OCI-LY1 (cell line): Measurements from ENCODE around the gene CTIF.

ENCODE experiments used
- H2AFZ ChIP-seq: fragments of 200-600 bp; sonication (generic), shearing (Covaris generic); 2 replicates; pipeline ENCODE4 v1.6.0; 2014; ENCODE audit warnings: antibody characterized with exemption, mild to moderate bottlenecking, low read length
- H3F3A ChIP-seq: fragments of 200-600 bp; sonication (generic), shearing (Covaris generic); 2 replicates; pipeline ENCODE4 v1.6.0; 2014; ENCODE audit warnings: mild to moderate bottlenecking, antibody characterized with exemption, low read length, moderate library complexity; ENCODE audit not compliant: insufficient read depth
- H3K27ac ChIP-seq: fragments of 200-600 bp; sonication (generic); 2 replicates; pipeline ENCODE4 v1.5.1; 2014; ENCODE audit warnings: low read length, mixed run types, mild to moderate bottlenecking, low read depth; ENCODE audit not compliant: poor library complexity, severe bottlenecking
- H3K27me3 ChIP-seq: fragments of 200-600 bp; sonication (generic); 2 replicates; pipeline ENCODE4 v1.6.0; 2014; ENCODE audit warnings: antibody characterized with exemption, mild to moderate bottlenecking, low read length, moderate library complexity; ENCODE audit not compliant: insufficient read depth
- H3K36me3 ChIP-seq: fragments of 200-600 bp; sonication (generic); 2 replicates; pipeline ENCODE4 v1.6.1; 2014; ENCODE audit warnings: mild to moderate bottlenecking, antibody characterized with exemption, low read length, moderate library complexity, mixed read lengths; ENCODE audit not compliant: insufficient read depth
- H3K4me1 ChIP-seq: fragments of 200-600 bp; sonication (generic); 2 replicates; pipeline ENCODE4 v1.5.1; 2014; ENCODE audit warnings: mild to moderate bottlenecking, low read length, moderate library complexity; ENCODE audit not compliant: insufficient read depth, severe bottlenecking
- H3K4me2 ChIP-seq: fragments of 200-600 bp; sonication (generic), shearing (Covaris generic); 2 replicates; pipeline ENCODE4 v1.6.1; 2014; ENCODE audit warnings: low read length
- H3K4me3 ChIP-seq: fragments of 200-600 bp; sonication (generic); 2 replicates; pipeline ENCODE4 v1.5.1; 2014; ENCODE audit warnings: low read length, low read depth, mild to moderate bottlenecking, mixed read lengths; ENCODE audit not compliant: poor library complexity, severe bottlenecking
- H3K79me2 ChIP-seq: fragments of 200-600 bp; shearing (Covaris generic); 2 replicates; pipeline ENCODE4 v1.6.1; 2016; ENCODE audit warnings: mixed run types, low read length, mixed read lengths; ENCODE audit not compliant: insufficient read depth
- H3K9ac ChIP-seq: fragments of 200-600 bp; sonication (generic), shearing (Covaris generic); 2 replicates; pipeline ENCODE4 v1.6.1; 2014; ENCODE audit warnings: mild to moderate bottlenecking, low read length, mixed read lengths
- H3K9me2 ChIP-seq: fragments of 200-600 bp; sonication (generic), shearing (Covaris generic); 2 replicates; pipeline ENCODE4 v1.6.1; 2014; ENCODE audit warnings: low read depth, mild to moderate bottlenecking, low read length, mixed read lengths
- H3K9me3 ChIP-seq: fragments of 200-600 bp; shearing (Covaris generic); 2 replicates; pipeline ENCODE4 v1.6.1; 2014; ENCODE audit warnings: low read length, mixed read lengths
- H4K20me1 ChIP-seq: fragments of 200-600 bp; sonication (generic), shearing (Covaris generic); 2 replicates; pipeline ENCODE4 v1.6.0; 2016; ENCODE audit warnings: mild to moderate bottlenecking, low read length; ENCODE audit not compliant: insufficient read depth
- EZH2 ChIP-seq: fragments of 200-600 bp; sonication (generic), shearing (Covaris generic); IDR thresholded peaks from 2 replicates; pipeline ENCODE4 v1.8.0; 2017; ENCODE audit warnings: borderline replicate concordance, mixed run types, mild to moderate bottlenecking, antibody characterized with exemption, low read length, moderate library complexity, mixed read lengths
- TF ChIP-seq, protein P1 (sequence below): fragments of 200-600 bp; sonication (generic), shearing (Covaris generic); IDR thresholded peaks from 2 replicates; pipeline ENCODE4 v1.5.1; 2017; ENCODE audit warnings: mild to moderate bottlenecking, antibody characterized with exemption, low read length, moderate library complexity, mixed read lengths

Gene CTIF

GRCh38 chr18:48886520-48887293, 347.9 kb downstream of the CTIF start:
- no peaks in the 10 kb centered on the region for H3F3A ChIP-seq
- TF ChIP-seq, protein P1, sequence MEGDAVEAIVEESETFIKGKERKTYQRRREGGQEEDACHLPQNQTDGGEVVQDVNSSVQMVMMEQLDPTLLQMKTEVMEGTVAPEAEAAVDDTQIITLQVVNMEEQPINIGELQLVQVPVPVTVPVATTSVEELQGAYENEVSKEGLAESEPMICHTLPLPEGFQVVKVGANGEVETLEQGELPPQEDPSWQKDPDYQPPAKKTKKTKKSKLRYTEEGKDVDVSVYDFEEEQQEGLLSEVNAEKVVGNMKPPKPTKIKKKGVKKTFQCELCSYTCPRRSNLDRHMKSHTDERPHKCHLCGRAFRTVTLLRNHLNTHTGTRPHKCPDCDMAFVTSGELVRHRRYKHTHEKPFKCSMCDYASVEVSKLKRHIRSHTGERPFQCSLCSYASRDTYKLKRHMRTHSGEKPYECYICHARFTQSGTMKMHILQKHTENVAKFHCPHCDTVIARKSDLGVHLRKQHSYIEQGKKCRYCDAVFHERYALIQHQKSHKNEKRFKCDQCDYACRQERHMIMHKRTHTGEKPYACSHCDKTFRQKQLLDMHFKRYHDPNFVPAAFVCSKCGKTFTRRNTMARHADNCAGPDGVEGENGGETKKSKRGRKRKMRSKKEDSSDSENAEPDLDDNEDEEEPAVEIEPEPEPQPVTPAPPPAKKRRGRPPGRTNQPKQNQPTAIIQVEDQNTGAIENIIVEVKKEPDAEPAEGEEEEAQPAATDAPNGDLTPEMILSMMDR = no peak
- TF ChIP-seq EZH2 = no peak
- H3K9me2 ChIP-seq = no peaks in the 10 kb centered on the region
- no peak overlapping the region for H3K4me2 ChIP-seq
- H3K9me3 ChIP-seq = no peaks in the 10 kb centered on the region
- H2AFZ ChIP-seq = no peak overlapping the region
- no peaks in the 10 kb centered on the region for H3K79me2 ChIP-seq
- no peaks in the 10 kb centered on the region for H4K20me1 ChIP-seq
- H3K36me3 ChIP-seq = no peaks in the 10 kb centered on the region
- no peak overlapping the region for H3K27ac ChIP-seq
- H3K4me1 ChIP-seq = no peaks in the 10 kb centered on the region
- no peak overlapping the region for H3K9ac ChIP-seq
- no peak overlapping the region for H3K4me3 ChIP-seq
- no peaks in the 10 kb centered on the region for H3K27me3 ChIP-seq

DNA sequence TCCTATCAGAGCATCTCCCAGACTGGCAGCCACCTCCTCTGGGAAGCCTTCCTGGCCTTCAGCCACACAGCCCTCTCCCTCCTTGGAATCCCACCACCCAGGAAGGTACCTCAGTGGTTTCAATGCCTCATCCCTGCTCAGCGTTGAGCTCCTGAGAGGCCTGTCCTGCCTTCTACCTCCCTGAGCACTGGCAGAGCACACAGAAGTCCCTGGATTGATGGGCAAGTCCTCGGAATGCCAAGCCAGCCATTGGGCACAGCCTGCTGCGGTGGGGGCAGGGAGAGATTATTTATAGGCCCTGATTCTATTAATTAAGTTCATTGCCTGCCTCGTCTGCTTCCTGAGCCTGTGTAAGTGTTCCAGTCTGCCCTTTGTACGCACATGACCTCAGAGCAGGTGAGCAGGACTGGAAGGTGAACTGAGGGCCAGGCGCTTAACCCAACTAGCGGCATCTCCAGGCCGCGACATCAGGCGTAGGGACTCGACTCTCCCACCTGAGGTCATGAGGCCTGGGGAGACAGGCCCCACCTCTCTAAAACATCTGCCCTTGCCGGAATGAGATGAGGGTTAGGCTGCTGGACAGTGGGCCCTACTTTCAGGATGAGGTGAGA, 348.6 kb downstream of the CTIF start:
- Histone ChIP-seq H3K9me3 (no peaks in the 10 kb centered on the region), H3K27ac (no peak overlapping the region), H3K9ac (no peak overlapping the region), H3K4me1 (no peaks in the 10 kb centered on the region), H3K4me2 (no peak overlapping the region), H4K20me1 (no peaks in the 10 kb centered on the region), H3K79me2 (no peaks in the 10 kb centered on the region), H3F3A (no peaks in the 10 kb centered on the region), H2AFZ (no peak overlapping the region), H3K9me2 (no peaks in the 10 kb centered on the region), H3K36me3 (no peaks in the 10 kb centered on the region), H3K4me3 (no peak overlapping the region), H3K27me3 (no peaks in the 10 kb centered on the region)
- TF ChIP-seq, protein P1 = no peak
- no peak for TF ChIP-seq EZH2

GRCh38 chr18:48887905-48888772, 349.3 kb downstream of the CTIF start:
- Histone ChIP-seq H3K36me3 (no peaks in the 10 kb centered on the region), H3K9me3 (no peaks in the 10 kb centered on the region), H3K4me3 (no peak overlapping the region), H3K4me1 (no peaks in the 10 kb centered on the region), H3K4me2 (no peak overlapping the region), H3K9me2 (no peaks in the 10 kb centered on the region), H2AFZ (no peak overlapping the region), H3K27me3 (no peaks in the 10 kb centered on the region; the same call in 1 of the 2 replicates), H3K79me2 (no peaks in the 10 kb centered on the region), H3K27ac (no peak overlapping the region), H3K9ac (no peak overlapping the region), H4K20me1 (no peaks in the 10 kb centered on the region), H3F3A (no peaks in the 10 kb centered on the region)
- no peak for TF ChIP-seq EZH2
- TF ChIP-seq, protein P1 = no peak
